ENCODE data around the gene ZNF862. TPM values are rescaled to one million over a fixed set of nuclear protein-coding genes. Genes with fewer than 3 reads are reported as not detected.

Gene ZNF862
- total RNA-seq, 4 donors from 2014 or later, result 2.9 to 10.7 (median 7.0) TPM

DNA sequence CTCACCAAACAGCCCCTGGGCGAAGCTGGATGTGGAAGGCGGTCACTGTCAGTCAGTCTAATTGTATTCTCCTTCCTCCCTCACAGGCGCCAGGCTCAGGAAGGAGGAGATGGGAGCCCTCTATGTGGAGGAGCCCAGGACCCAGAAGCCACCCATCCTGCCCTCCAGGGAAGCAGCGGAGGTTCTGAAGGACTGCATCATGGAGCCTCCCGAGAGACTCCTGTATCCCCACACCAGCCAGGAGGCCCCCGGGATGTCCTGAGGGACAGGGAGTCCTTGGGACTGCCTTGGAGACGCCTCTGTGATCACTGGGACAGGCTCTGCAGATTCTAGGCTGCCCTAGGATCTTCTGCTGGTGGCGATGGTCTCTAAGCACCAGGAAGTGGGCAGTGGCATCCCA lies 25.8 kb downstream of the ZNF862 start:
- H3K4me3 ChIP-seq, result no peak overlapping the region
- in situ Hi-C loops (cut with MboI; ENCODE audit: low sequenced_read_pairs in 4 of 4) (no loop called here), intact Hi-C loops (cut with DNase I; ENCODE audit: low total_unique reads) (no loop called here)
- DNase-seq (no peak), ATAC-seq (no peak)
- H3K9me3 ChIP-seq, result no peaks in the 10 kb centered on the region
- H3K36me3 ChIP-seq, result peaks cover 0 to 22% of the 10 kb centered on the region in 2 donors
- no peaks in the 10 kb centered on the region for H3K4me1 ChIP-seq
- no peak overlapping the region for H3K27ac ChIP-seq
- TF ChIP-seq CTCF (IDR thresholded peaks at IDR 0.05 in 4 of 5, conservative IDR thresholded peaks at IDR 0.05 in 1 of 5) (no peak), POLR2A (IDR thresholded peaks at IDR 0.05) (no peak)
- no peaks in the 10 kb centered on the region for H3K27me3 ChIP-seq

GRCh38 chr7:149864751-149865150 lies 26.6 kb downstream of the ZNF862 start:
- no peak for ATAC-seq
- Histone ChIP-seq H3K4me1 (no peaks in the 10 kb centered on the region), H3K9me3 (no peaks in the 10 kb centered on the region), H3K27me3 (no peaks in the 10 kb centered on the region), H3K27ac (no peak overlapping the region), H3K36me3 (peaks cover 0 to 22% of the 10 kb centered on the region in 2 donors), H3K4me3 (no peak overlapping the region)
- intact Hi-C loops (cut with DNase I; ENCODE audit: low total_unique reads), result no loop called here
- no peak for DNase-seq
- TF ChIP-seq CTCF (IDR thresholded peaks at IDR 0.05 in 4 of 5, conservative IDR thresholded peaks at IDR 0.05 in 1 of 5) (no peak), POLR2A (IDR thresholded peaks at IDR 0.05) (no peak)
- in situ Hi-C loops (cut with MboI; ENCODE audit: low sequenced_read_pairs in 4 of 4), result no loop called here

- H3K27me3 ChIP-seq, result no peaks in the 10 kb centered on the region
- no peak overlapping the region for H3K4me3 ChIP-seq
- H3K36me3 ChIP-seq, result peaks cover 0 to 22% of the 10 kb centered on the region in 2 donors
- no peak for TF ChIP-seq POLR2A (IDR thresholded peaks at IDR 0.05)
- TF ChIP-seq CTCF (IDR thresholded peaks at IDR 0.05 in 4 of 5, conservative IDR thresholded peaks at IDR 0.05 in 1 of 5), result no peak
- intact Hi-C loops (cut with DNase I; ENCODE audit: low total_unique reads) (no loop called here), in situ Hi-C loops (cut with MboI; ENCODE audit: low sequenced_read_pairs in 4 of 4) (no loop called here)
- no peaks in the 10 kb centered on the region for H3K9me3 ChIP-seq
- ATAC-seq (no peak), DNase-seq (no peak)
- no peaks in the 10 kb centered on the region for H3K4me1 ChIP-seq
- no peak overlapping the region for H3K27ac ChIP-seq
Observed at GRCh38 chr7:149865437-149865836, 27.3 kb downstream of the ZNF862 start.

GRCh38 chr7:149866139-149866778 lies 28.1 kb downstream of the ZNF862 start:
- ATAC-seq (no peak), DNase-seq (no peak)
- TF ChIP-seq POLR2A (IDR thresholded peaks at IDR 0.05) (no peak), CTCF (IDR thresholded peaks at IDR 0.05 in 4 of 5, conservative IDR thresholded peaks at IDR 0.05 in 1 of 5) (no peak)
- Histone ChIP-seq H3K4me1 (no peaks in the 10 kb centered on the region), H3K27me3 (no peaks in the 10 kb centered on the region), H3K27ac (no peak overlapping the region), H3K9me3 (no peaks in the 10 kb centered on the region), H3K4me3 (no peak overlapping the region), H3K36me3 (peaks cover 0 to 22% of the 10 kb centered on the region in 2 donors)
- in situ Hi-C loops (cut with MboI; ENCODE audit: low sequenced_read_pairs in 4 of 4) (no loop called here), intact Hi-C loops (cut with DNase I; ENCODE audit: low total_unique reads) (no loop called here)
